Heart right ventricle (tissue), 16 donors: ENCODE results near the gene BICC1. TPM values are rescaled to one million over a fixed set of nuclear protein-coding genes. Genes with fewer than 3 reads are reported as not detected.

Experiments used
- ATAC-seq, 8 donors: fragments of 200-7000 bp; cut with Tn5 transposase; one replicate each; pipeline ENCODE4 v1.9.1; 2020; ENCODE audit warnings: mild to moderate bottlenecking in 8 of 8, moderate library complexity in 8 of 8, moderate number of reproducible peaks in 1 of 8
- DNase-seq, 2 donors: peaks; one replicate each; pipeline ENCODE4 v3.0.0-alpha.2; 2020
- H3K27ac ChIP-seq, 10 donors: fragments of 200-600 bp; sonication (generic) in 2 of 10; one replicate each; pipeline versions ENCODE4 v1.5.0 to v1.8.0; 2020 to 2022; ENCODE audit warnings: mild to moderate bottlenecking in 3 of 10
- H3K27me3 ChIP-seq, 7 donors: fragments of 200-600 bp; one replicate each; pipeline ENCODE4 v1.8.0; 2021 to 2022; ENCODE audit warnings: mild to moderate bottlenecking in 2 of 7
- H3K36me3 ChIP-seq, 9 donors: fragments of 200-600 bp; sonication (generic) in 1 of 9; one replicate each; pipeline versions ENCODE4 v1.5.0 to v1.8.0; 2020 to 2022; ENCODE audit warnings: mild to moderate bottlenecking in 2 of 9
- H3K4me1 ChIP-seq, 9 donors: fragments of 200-600 bp; sonication (generic) in 1 of 9; one replicate each; pipeline versions ENCODE4 v1.5.0 to v1.8.0; 2020 to 2022; ENCODE audit warnings: mild to moderate bottlenecking in 4 of 9
- H3K4me3 ChIP-seq, 10 donors: fragments of 200-600 bp; sonication (generic) in 2 of 10; one replicate each; pipeline versions ENCODE4 v1.5.0 to v1.8.0; 2020 to 2022; ENCODE audit warnings: mild to moderate bottlenecking in 7 of 10, moderate library complexity in 2 of 10
- H3K9me3 ChIP-seq, 11 donors: fragments of 200-600 bp in 10 of 11; sonication (generic) in 2 of 11; one replicate each; pipeline versions ENCODE4 v1.5.0 to v1.8.0; 2013 to 2022; ENCODE audit warnings: mild to moderate bottlenecking in 2 of 11, control low read depth in 1 of 11, moderate library complexity in 1 of 11
- CTCF ChIP-seq, 9 donors: fragments of 200-600 bp; sonication (generic) in 2 of 9; IDR thresholded peaks; one replicate each; pipeline versions ENCODE4 v1.5.0 to v1.8.0; 2021 to 2022; ENCODE audit warnings: antibody characterized with exemption in 9 of 9, mild to moderate bottlenecking in 5 of 9, moderate library complexity in 1 of 9
- WGBS, 2 donors: extraction: QIAGEN DNeasy Blood & Tissue Kit; methylation state at CpG; one replicate each; pipeline ENCODE4 v1.1.7; 2013; ENCODE audit warnings: inconsistent platforms in 1 of 2; 5-methylcytosine and 5-hydroxymethylcytosine counted together
- intact Hi-C, 10 donors: fragments of 100-400 bp; cut with DNase I; formaldehyde crosslinking; loops; one replicate each; pipeline versions ENCODE4 v1.11.1 to v1.14.2; 2022
- polyA plus RNA-seq, 2 donors: library from polyadenylated mRNA; stranded (reverse); fragments of 200-250 nt; gene quantifications; one replicate each; pipeline ENCODE4 v1.2.3, GENCODE V29; 2013
- total RNA-seq, 10 donors: library from RNA; stranded (reverse); fragmentation: NEBNext Ultra II Directional in 3 of 10; extraction: Animal tissue kit (Norgen Biotek cat#: 25700) in 3 of 10; gene quantifications; one replicate each; pipeline versions ENCODE4 v1.2.1 to v1.2.4, GENCODE V29; 2021 to 2023
- donor health status: Arrhythmogenic right ventricular cardiomyopathy.
- donor health status: ischemic (EF 13 %, LVEDD 7.1; RV severe dilation, severe dysfunction).
- donor health status: healthy with polysubstance abuse.
- donor health status: DM: no; HTN: yes; CAD: no.
- donor health status: DM: no; HTN: no; CAD: no.
- donor health status: ischemic (EF 25% LVEDD 6.9; RV normal size, moderate dysfunction).
- donor health status: ischemic (EF 25% LVEDD 5.7; RV mildly dilated, moderate dysfunction).
- donor health status: healthy.
- donor health status: DM: yes; HTN: yes; CAD: no.
- donor health status: Ischemic cardiomyopathy.
- donor health status: ischemic (EF 35%, LVEDD 5.7; RV mildly dilated, moderate dysfunction).
- donor health status: nonischemic (EF 11% LVEDD 7.7; RV severe dilation, severe dysfunction).
- donor health status: DM: yes; HTN: yes; CAD: no.
- donor health status: PGD.
- donor health status: ischemic (EF 29% LVEDD 5.4; RV normal size, mild dysfunction).
- donor health status: nonischemic (EF 23%, LVEDD 6.1; RV moderate dilation, normal function).

BICC1 gene
- total and polyA plus RNA-seq, 12 donors, result 1.6 to 9.2 (median 5.0) TPM

GRCh38 chr10:58511765-58512490 lies 744 bp upstream of the BICC1 start:
- WGBS, 2 donors, result 9 to 16% methylated on average over 26 of the region's 26 CpGs
- no peak for TF ChIP-seq CTCF (IDR thresholded peaks at IDR 0.05)
- ATAC-seq, result peak in 7 of 8 donors; percentile 35 to 72 (median 55)
- peaks cover 0 to 56% (median 18%) of the 10 kb centered on the region in 7 donors for H3K27me3 ChIP-seq
- intact Hi-C loops, result loop anchor here in 1 of 10 donors (5.0 to 10.0 kb wide), 2 partner anchors 100 to 263 kb away; no protein-coding TSS in a partner anchor
- DNase-seq, result peak; percentile 14 to 18
- peak overlapping the region; percentile 10 to 73 (median 50) for H3K27ac ChIP-seq
- peaks cover 0 to 11% (median 0%) of the 10 kb centered on the region in 9 donors for H3K4me1 ChIP-seq
- H3K36me3 ChIP-seq, result no peaks in the 10 kb centered on the region
- H3K9me3 ChIP-seq, result no peaks in the 10 kb centered on the region
- H3K4me3 ChIP-seq, result peak overlapping the region in 9 of 10 donors; percentile 46 to 67 (median 55)

- DNase-seq (peak; percentile 50 to 53), ATAC-seq (peak; percentile 74 to 85 (median 80))
- Histone ChIP-seq H3K4me1 (peaks cover 0 to 11% (median 0%) of the 10 kb centered on the region in 9 donors), H3K4me3 (peak overlapping the region; percentile 26 to 69 (median 64)), H3K27me3 (peaks cover 0 to 56% (median 25%) of the 10 kb centered on the region in 7 donors), H3K27ac (peak overlapping the region; percentile 50 to 89 (median 80)), H3K9me3 (no peaks in the 10 kb centered on the region), H3K36me3 (no peaks in the 10 kb centered on the region)
- TF ChIP-seq CTCF (IDR thresholded peaks at IDR 0.05), result no peak
- WGBS, 2 donors, result 0 to 1% methylated on average over 52 to 53 of the region's 53 CpGs
- intact Hi-C loops, result loop anchor here in 1 of 10 donors (5.0 to 10.0 kb wide), 2 partner anchors 101 to 261 kb away; no protein-coding TSS in a partner anchor
These were observed 777 bp downstream of the BICC1 start for GRCh38 chr10:58513188-58514110.

GRCh38 chr10:58514111-58514770 lies 1.6 kb downstream of the BICC1 start:
- no peaks in the 10 kb centered on the region for H3K9me3 ChIP-seq
- peaks cover 0 to 11% (median 0%) of the 10 kb centered on the region in 9 donors for H3K4me1 ChIP-seq
- peaks cover 0 to 50% (median 25%) of the 10 kb centered on the region in 7 donors for H3K27me3 ChIP-seq
- DNase-seq (no peak), ATAC-seq (no peak)
- WGBS, 2 donors, result 21% methylated on average over 13 of the region's 13 CpGs
- TF ChIP-seq CTCF (IDR thresholded peaks at IDR 0.05), result no peak
- H3K4me3 ChIP-seq, result peak overlapping the region in 9 of 10 donors; percentile 51 to 69 (median 64)
- intact Hi-C loops, result loop anchor here in 1 of 10 donors (5.0 to 10.0 kb wide), 2 partner anchors 102 to 261 kb away; no protein-coding TSS in a partner anchor
- peak overlapping the region in 6 of 10 donors; percentile 74 to 89 (median 81) for H3K27ac ChIP-seq
- H3K36me3 ChIP-seq, result no peaks in the 10 kb centered on the region
